WI38 (cell line): ENCODE data around the gene EPHB2.

Experiments used
- H3K4me3 ChIP-seq: 2 replicates; pipeline ENCODE4 v1.5.1; 2011; ENCODE audit warnings: low read depth, mild to moderate bottlenecking, control low read depth, low read length
- TF ChIP-seq, protein P1 (sequence below): IDR thresholded peaks from 2 replicates; pipeline ENCODE4 v1.5.1; 2012; ENCODE audit warnings: low read depth, mild to moderate bottlenecking, control low read depth, low read length

EPHB2 gene

DNA sequence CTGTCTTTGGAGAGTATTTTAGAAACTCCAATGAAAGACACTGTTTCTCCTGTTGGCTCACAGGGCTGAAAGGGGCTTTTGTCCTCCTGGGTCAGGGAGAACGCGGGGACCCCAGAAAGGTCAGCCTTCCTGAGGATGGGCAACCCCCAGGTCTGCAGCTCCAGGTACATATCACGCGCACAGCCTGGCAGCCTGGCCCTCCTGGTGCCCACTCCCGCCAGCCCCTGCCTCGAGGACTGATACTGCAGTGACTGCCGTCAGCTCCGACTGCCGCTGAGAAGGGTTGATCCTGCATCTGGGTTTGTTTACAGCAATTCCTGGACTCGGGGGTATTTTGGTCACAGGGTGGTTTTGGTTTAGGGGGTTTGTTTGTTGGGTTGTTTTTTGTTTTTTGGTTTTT, 203.5 kb downstream of the EPHB2 start:
- TF ChIP-seq, protein P1, sequence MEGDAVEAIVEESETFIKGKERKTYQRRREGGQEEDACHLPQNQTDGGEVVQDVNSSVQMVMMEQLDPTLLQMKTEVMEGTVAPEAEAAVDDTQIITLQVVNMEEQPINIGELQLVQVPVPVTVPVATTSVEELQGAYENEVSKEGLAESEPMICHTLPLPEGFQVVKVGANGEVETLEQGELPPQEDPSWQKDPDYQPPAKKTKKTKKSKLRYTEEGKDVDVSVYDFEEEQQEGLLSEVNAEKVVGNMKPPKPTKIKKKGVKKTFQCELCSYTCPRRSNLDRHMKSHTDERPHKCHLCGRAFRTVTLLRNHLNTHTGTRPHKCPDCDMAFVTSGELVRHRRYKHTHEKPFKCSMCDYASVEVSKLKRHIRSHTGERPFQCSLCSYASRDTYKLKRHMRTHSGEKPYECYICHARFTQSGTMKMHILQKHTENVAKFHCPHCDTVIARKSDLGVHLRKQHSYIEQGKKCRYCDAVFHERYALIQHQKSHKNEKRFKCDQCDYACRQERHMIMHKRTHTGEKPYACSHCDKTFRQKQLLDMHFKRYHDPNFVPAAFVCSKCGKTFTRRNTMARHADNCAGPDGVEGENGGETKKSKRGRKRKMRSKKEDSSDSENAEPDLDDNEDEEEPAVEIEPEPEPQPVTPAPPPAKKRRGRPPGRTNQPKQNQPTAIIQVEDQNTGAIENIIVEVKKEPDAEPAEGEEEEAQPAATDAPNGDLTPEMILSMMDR: no peak
- H3K4me3 ChIP-seq: no peak overlapping the region

DNA sequence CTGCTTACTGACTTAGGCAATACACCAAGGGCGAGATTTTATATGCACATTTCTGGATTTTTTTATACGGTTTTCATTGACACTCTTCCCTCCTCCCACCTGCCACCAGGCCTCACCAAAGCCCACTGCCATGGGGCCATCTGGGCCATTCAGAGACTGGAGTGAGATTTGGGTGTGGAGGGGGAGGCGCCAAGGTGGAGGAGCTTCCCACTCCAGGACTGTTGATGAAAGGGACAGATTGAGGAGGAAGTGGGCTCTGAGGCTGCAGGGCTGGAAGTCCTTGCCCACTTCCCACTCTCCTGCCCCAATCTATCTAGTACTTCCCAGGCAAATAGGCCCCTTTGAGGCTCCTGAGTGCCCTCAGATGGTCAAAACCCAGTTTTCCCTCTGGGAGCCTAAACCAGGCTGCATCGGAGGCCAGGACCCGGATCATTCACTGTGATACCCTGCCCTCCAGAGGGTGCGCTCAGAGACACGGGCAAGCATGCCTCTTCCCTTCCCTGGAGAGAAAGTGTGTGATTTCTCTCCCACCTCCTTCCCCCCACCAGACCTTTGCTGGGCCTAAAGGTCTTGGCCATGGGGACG, 204.1 kb downstream of the EPHB2 start:
- TF ChIP-seq, protein P1: no peak
- H3K4me3 ChIP-seq: no peak overlapping the region

DNA sequence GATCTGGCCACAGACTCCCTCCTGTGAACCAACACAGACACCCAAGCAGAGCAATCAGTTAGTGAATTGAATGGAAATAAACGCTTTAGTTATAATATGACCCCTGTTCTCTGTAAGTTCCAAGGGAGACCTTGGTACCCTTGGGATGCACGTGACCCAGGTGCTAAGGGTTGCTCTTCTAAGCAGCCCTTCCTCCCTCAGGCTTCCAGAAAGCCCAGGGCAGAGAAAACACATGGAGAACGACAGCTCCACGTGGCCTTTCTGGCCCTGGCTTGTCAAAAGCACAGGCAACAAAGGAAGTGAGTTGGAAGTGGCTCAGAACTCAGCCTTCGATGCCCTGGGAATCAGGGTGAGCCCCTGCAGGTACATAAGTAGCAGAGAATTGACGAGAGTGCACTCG, 204.6 kb downstream of the EPHB2 start:
- H3K4me3 ChIP-seq: no peak overlapping the region
- TF ChIP-seq, protein P1: no peak

DNA sequence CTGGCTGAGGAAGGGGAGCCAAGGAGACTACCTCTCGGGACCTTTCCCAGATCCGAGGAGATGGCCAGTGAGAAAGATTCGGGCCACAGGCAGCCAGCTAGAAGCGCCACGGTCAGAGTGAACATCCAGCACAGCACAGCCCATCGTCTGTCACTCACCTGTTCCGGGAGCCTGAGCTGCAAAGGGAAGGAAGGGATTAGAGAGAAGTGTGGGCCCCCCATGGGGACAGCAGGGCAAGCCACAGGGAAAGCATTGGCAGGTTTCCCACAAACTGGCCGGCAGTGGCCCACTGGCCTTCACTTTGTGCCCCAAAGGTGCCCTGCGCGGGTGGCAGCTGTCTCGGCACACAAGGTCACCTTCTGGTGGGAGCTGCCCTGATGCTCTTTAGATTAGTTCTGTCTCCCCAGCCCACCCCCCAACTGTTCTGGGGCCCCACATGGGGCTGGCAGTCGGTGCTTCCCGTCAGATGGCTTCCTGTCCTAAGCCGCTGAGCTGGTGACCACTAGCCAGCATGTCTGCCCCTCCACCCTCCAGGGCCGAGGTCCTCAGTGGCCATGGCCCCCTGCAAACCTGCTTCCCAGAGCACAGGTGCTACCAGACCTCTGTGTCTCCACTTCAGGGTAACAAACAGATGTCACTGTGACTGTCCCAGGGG, 205.3 kb downstream of the EPHB2 start:
- TF ChIP-seq, protein P1: no peak
- no peak overlapping the region for H3K4me3 ChIP-seq

DNA sequence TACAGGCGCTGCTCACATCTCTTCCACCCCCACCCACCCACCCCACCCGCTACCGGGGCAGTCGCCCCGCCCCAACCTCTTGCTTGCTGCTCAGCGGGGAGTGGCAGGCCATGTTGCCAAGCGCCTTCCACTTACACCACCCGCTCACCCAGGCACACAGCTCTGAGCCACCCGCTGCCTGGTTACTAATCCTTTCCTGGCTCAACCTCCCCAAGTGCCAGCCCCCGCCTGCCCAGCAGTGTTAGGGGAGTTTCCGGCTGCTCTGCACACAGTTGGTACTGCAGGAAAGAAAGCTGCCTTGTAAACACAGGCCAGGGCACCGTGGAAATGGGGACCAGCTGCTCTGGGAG, 205.8 kb downstream of the EPHB2 start:
- TF ChIP-seq, protein P1: no peak
- no peak overlapping the region for H3K4me3 ChIP-seq

DNA sequence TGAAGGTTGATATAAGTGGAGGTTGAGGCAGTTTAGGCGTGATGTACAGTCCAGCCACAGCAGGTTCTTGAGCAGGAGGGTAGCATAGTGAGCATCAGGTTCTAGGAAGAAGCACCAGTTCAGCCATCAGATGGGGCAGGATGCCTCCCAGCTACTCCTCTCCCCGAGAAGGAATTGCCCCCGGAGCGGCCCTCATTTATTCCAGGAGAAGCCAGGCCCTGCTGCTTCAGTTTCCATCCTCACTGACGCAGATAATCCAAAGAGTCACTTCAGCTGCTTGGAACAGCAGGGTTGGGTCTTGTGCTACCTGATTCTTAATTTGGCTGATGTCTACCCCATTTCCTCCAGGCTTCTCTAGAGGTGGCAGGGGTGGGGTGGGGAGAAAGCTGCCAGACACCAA, 207.3 kb downstream of the EPHB2 start:
- no peak overlapping the region for H3K4me3 ChIP-seq
- TF ChIP-seq, protein P1: no peak

DNA sequence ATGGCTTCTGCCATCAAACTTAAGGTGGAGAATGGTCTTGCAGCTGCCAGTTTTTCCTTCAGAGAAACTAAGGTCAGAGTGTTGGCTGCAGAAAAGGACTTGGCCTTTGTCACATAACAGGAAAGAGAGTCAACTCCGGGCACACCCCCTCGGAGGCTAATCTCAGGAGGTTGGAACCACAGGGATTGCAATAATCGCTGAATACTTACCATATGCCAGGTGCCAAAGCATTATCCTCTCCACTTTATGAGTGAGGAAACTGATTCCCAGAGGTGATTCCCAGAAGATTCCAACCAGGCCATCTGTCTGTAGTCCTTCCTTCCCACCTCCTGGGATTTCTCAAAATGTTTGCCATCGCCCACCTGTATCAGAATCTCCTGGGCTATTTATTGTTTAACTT, 208.0 kb downstream of the EPHB2 start:
- H3K4me3 ChIP-seq: no peak overlapping the region
- TF ChIP-seq, protein P1: no peak
